Measurements from ENCODE around the gene SH3RF3.
A peak's percentile ranks its signal among the peaks of the same experiment; 100 is the strongest.

SH3RF3 gene

DNA sequence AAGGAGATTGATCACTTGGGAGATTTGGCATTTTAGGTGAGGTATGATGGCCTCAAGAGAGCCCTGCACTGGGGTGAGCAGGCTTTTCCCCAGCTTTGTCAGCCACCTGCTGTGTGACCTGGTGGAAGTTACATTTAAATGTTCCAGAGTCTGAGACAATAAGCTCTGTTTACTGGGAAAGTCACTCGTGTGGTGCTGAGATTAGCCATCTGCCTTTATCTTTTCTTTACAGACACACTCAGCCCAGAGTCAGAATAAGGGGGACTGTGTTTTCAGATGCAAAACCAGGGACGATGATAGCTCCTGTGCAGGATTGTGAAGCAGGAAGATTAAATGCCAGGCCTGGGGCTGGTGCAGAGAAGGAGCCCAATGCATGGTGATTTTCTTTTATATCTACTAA lies 47.9 kb downstream of the SH3RF3 start:
- TF ChIP-seq CTCF (IDR thresholded peaks at IDR 0.05; ENCODE audit: insufficient read depth, low read depth, low read length, missing control alignments), result no peak
- no peak for DNase-seq (ENCODE audit: low read depth)

DNA sequence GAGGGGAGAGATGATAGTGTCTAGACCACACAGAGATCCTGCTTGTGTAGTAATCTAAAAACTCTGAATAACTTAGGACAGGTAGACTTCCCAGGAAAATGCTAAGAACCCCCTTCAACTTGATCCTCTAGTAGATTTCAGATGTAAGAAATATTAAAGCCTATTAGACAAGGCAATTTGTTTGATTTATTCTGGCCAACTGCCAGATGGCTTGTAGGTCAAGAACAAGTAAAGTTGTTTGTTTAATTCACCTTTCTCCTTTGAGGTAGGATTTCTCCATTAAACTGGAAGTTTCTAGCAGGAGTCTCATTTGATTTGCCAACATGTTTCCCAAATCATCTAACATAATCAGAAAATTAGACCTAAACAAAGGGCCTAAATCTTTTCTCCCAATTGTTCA lies 48.6 kb downstream of the SH3RF3 start:
- no peak for DNase-seq (ENCODE audit: low read depth)
- H3K4me3 ChIP-seq (ENCODE audit: low read length), result no peak overlapping the region
- no peak for TF ChIP-seq CTCF (IDR thresholded peaks at IDR 0.05; ENCODE audit: insufficient read depth, low read depth, low read length, missing control alignments)

More for the DNA sequence above, 47.9 kb downstream of the SH3RF3 start:
- H3K4me3 ChIP-seq (ENCODE audit: low read length), result no peak overlapping the region

GRCh38 chr2:109178968-109179367 lies 50.0 kb downstream of the SH3RF3 start:
- no peak for DNase-seq (ENCODE audit: low read depth)

DNA sequence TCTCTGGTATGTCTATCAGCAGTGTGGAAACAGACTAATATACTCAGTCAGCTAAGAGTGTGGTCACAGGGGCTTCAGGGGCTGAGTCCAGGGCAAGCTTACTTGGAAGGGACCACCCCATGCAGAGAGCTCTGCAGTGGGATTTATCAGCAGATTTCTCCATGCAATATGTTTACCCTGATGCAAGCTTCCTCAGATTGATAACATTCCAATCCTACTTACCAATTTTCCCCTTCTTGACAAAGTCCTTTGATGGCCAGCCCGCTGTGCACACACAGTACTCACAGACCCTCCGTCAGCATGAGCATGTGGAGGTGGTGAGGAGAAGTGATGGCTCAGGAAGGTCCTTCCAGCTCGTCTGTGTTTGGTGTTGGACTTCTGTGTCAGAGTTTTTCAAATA lies 51.8 kb downstream of the SH3RF3 start:
- no peak for TF ChIP-seq CTCF (IDR thresholded peaks at IDR 0.05; ENCODE audit: insufficient read depth, low read depth, low read length, missing control alignments)
- no peak overlapping the region for H3K4me3 ChIP-seq (ENCODE audit: low read length)
- DNase-seq (ENCODE audit: low read depth), result no peak

More at GRCh38 chr2:109178968-109179367, 50.0 kb downstream of the SH3RF3 start:
- H3K4me3 ChIP-seq (ENCODE audit: low read length), result no peak overlapping the region
- no peak for TF ChIP-seq CTCF (IDR thresholded peaks at IDR 0.05; ENCODE audit: insufficient read depth, low read depth, low read length, missing control alignments)

- TF ChIP-seq CTCF (IDR thresholded peaks at IDR 0.05; ENCODE audit: insufficient read depth, low read depth, low read length, missing control alignments), result no peak
- no peak overlapping the region for H3K4me3 ChIP-seq (ENCODE audit: low read length)
- peak; percentile 49 for DNase-seq (ENCODE audit: low read depth)
Measured at GRCh38 chr2:109182426-109182825, 53.4 kb downstream of the SH3RF3 start.

- DNase-seq (ENCODE audit: low read depth), result no peak
- TF ChIP-seq CTCF (IDR thresholded peaks at IDR 0.05; ENCODE audit: insufficient read depth, low read depth, low read length, missing control alignments), result no peak
- no peak overlapping the region for H3K4me3 ChIP-seq (ENCODE audit: low read length)
Measured at GRCh38 chr2:109183871-109184270, 54.9 kb downstream of the SH3RF3 start.

GRCh38 chr2:109184368-109184767 lies 55.4 kb downstream of the SH3RF3 start:
- H3K4me3 ChIP-seq (ENCODE audit: low read length), result no peak overlapping the region
- TF ChIP-seq CTCF (IDR thresholded peaks at IDR 0.05; ENCODE audit: insufficient read depth, low read depth, low read length, missing control alignments), result no peak
- DNase-seq (ENCODE audit: low read depth), result no peak
